Measurements from ENCODE around the gene HARS1.

GRCh38 chr5:140696891-140697492 is 5.8 kb upstream of the HARS1 start:
- TF ChIP-seq CTCF (IDR thresholded peaks at IDR 0.05), result no peak
- no peak for TF ChIP-seq EP300 (IDR thresholded peaks at IDR 0.05; ENCODE audit: low read depth)
- no peak for TF ChIP-seq POLR2A (IDR thresholded peaks at IDR 0.05)

All from transverse colon (tissue), 3 donors.